Type B pancreatic cell (in vitro differentiated cells): ENCODE measurements around the gene COPZ2. TPM values are rescaled to one million over a fixed set of nuclear protein-coding genes. Genes with fewer than 3 reads are reported as not detected.

ENCODE experiments used
- DNase-seq: peaks from one replicate; pipeline ENCODE4 v3.0.0; 2021; ENCODE audit warnings: mixed read lengths; ENCODE audit not compliant: unreplicated experiment; ENCODE audit errors: extremely low spot score
- H3K27ac Mint-ChIP-seq: 2 replicates; pipeline ENCODE4 v1.8.0; 2021; ENCODE audit warnings: mild to moderate bottlenecking, mixed read lengths
- H3K27me3 Mint-ChIP-seq: 2 replicates; pipeline ENCODE4 v1.8.0; 2021; ENCODE audit warnings: mixed read lengths
- H3K36me3 Mint-ChIP-seq: 2 replicates; pipeline ENCODE4 v1.8.0; 2021; ENCODE audit warnings: mixed read lengths
- H3K4me1 Mint-ChIP-seq: one replicate; pipeline ENCODE4 v1.8.0; 2021; ENCODE audit warnings: mixed read lengths; ENCODE audit not compliant: unreplicated experiment
- H3K4me3 Mint-ChIP-seq: 2 replicates; pipeline ENCODE4 v1.8.0; 2021; ENCODE audit warnings: mild to moderate bottlenecking, mixed read lengths
- H3K9me3 Mint-ChIP-seq: 2 replicates; pipeline ENCODE4 v1.8.0; 2021; ENCODE audit warnings: mixed read lengths
- CTCF ChIP-seq: fragments of 200-600 bp; sonication (generic); conservative IDR thresholded peaks from 2 replicates; pipeline ENCODE4 v1.5.0; 2021; ENCODE audit warnings: antibody characterized with exemption, mild to moderate bottlenecking
- total RNA-seq: library from RNA; stranded (reverse); gene quantifications from 2 replicates; pipeline ENCODE4 v1.2.1, GENCODE V29; 2021; ENCODE audit warnings: low replicate concordance

The COPZ2 gene
- total RNA-seq, 1 donor from 2014 or later, result 5.7 TPM

GRCh38 chr17:48066192-48066591 is 28.6 kb upstream of the COPZ2 start:
- Mint-ChIP-seq H3K36me3 (peaks cover 33% of the 10 kb centered on the region), H3K27ac (no peak overlapping the region), H3K9me3 (no peaks in the 10 kb centered on the region), H3K4me1 (no peaks in the 10 kb centered on the region), H3K27me3 (no peaks in the 10 kb centered on the region), H3K4me3 (no peak overlapping the region)
- TF ChIP-seq CTCF, result no peak
- no peak for DNase-seq

GRCh38 chr17:48064638-48065037 is 27.0 kb upstream of the COPZ2 start:
- no peak overlapping the region for H3K4me3 Mint-ChIP-seq
- H3K36me3 Mint-ChIP-seq, result peaks cover 32% of the 10 kb centered on the region
- no peaks in the 10 kb centered on the region for H3K9me3 Mint-ChIP-seq
- no peak for DNase-seq
- no peaks in the 10 kb centered on the region for H3K4me1 Mint-ChIP-seq
- H3K27ac Mint-ChIP-seq, result no peak overlapping the region
- TF ChIP-seq CTCF, result no peak
- H3K27me3 Mint-ChIP-seq, result no peaks in the 10 kb centered on the region

- TF ChIP-seq CTCF, result no peak
- Mint-ChIP-seq H3K27me3 (no peaks in the 10 kb centered on the region), H3K9me3 (no peaks in the 10 kb centered on the region), H3K4me3 (no peak overlapping the region), H3K4me1 (no peaks in the 10 kb centered on the region), H3K36me3 (peaks cover 30% of the 10 kb centered on the region), H3K27ac (no peak overlapping the region)
- DNase-seq, result no peak
These were observed 24.7 kb upstream of the COPZ2 start for GRCh38 chr17:48062273-48062672.

- no peak for DNase-seq
- H3K9me3 Mint-ChIP-seq, result no peaks in the 10 kb centered on the region
- H3K4me3 Mint-ChIP-seq, result no peak overlapping the region
- no peak overlapping the region for H3K27ac Mint-ChIP-seq
- H3K27me3 Mint-ChIP-seq, result no peaks in the 10 kb centered on the region
- H3K36me3 Mint-ChIP-seq, result peaks cover 31% of the 10 kb centered on the region
- TF ChIP-seq CTCF, result no peak
- H3K4me1 Mint-ChIP-seq, result peaks cover 9% of the 10 kb centered on the region
These were observed 22.7 kb upstream of the COPZ2 start for GRCh38 chr17:48060249-48060648.

GRCh38 chr17:48059125-48059668 is 21.6 kb upstream of the COPZ2 start:
- Mint-ChIP-seq H3K4me1 (peaks cover 13% of the 10 kb centered on the region), H3K36me3 (peaks cover 28% of the 10 kb centered on the region), H3K4me3 (no peak overlapping the region), H3K27me3 (no peaks in the 10 kb centered on the region), H3K27ac (no peak overlapping the region), H3K9me3 (no peaks in the 10 kb centered on the region)
- no peak for TF ChIP-seq CTCF
- no peak for DNase-seq
